Measurements from ENCODE around the gene GAS6. TPM values are rescaled to one million over a fixed set of nuclear protein-coding genes. Genes with fewer than 3 reads are reported as not detected.

Gene GAS6
- total RNA-seq, 1 experiment from 2014 or later, result 49.4 TPM

GRCh38 chr13:113904411-113904810 is 40.5 kb upstream of the GAS6 start:
- POLR2A ChIA-PET, result no interaction called here
- no TSS peak for BruUV-seq (replicated peaks)
- no peak for DNase-seq (ENCODE audit: low read depth, low spot score)
- Histone ChIP-seq H3K4me3 (replicated peaks in 1 of 2; ENCODE audit: low read depth in 1 of 2, low read length in 2 of 2) (no peak overlapping the region), H3K27me3 (ENCODE audit: insufficient read depth, low read length) (no peaks in the 10 kb centered on the region), H3K79me2 (ENCODE audit: insufficient read depth, low read length) (no peaks in the 10 kb centered on the region), H3K9ac (ENCODE audit: low read length) (no peak overlapping the region), H3K27ac (ENCODE audit: low read depth, low read length) (no peak overlapping the region), H3K4me1 (ENCODE audit: control insufficient read depth in 1 of 2, insufficient read depth in 2 of 2, low read length in 2 of 2) (no peaks in the 10 kb centered on the region), H2AFZ (ENCODE audit: low read depth, low read length, poor library complexity, severe bottlenecking) (no peak overlapping the region), H3K4me2 (ENCODE audit: low read length) (no peak overlapping the region), H4K20me1 (ENCODE audit: insufficient read depth) (no peaks in the 10 kb centered on the region), H3K36me3 (ENCODE audit: control insufficient read depth in 1 of 2, insufficient read depth in 2 of 2, low read length in 2 of 2) (no peaks in the 10 kb centered on the region), H3K9me3 (ENCODE audit: control insufficient read depth in 1 of 2, insufficient read depth in 1 of 2, low read depth in 1 of 2, low read length in 2 of 2) (no peaks in the 10 kb centered on the region), H3K9me2 (ENCODE audit: insufficient read depth) (no peaks in the 10 kb centered on the region)
- TF ChIP-seq, protein P1, sequence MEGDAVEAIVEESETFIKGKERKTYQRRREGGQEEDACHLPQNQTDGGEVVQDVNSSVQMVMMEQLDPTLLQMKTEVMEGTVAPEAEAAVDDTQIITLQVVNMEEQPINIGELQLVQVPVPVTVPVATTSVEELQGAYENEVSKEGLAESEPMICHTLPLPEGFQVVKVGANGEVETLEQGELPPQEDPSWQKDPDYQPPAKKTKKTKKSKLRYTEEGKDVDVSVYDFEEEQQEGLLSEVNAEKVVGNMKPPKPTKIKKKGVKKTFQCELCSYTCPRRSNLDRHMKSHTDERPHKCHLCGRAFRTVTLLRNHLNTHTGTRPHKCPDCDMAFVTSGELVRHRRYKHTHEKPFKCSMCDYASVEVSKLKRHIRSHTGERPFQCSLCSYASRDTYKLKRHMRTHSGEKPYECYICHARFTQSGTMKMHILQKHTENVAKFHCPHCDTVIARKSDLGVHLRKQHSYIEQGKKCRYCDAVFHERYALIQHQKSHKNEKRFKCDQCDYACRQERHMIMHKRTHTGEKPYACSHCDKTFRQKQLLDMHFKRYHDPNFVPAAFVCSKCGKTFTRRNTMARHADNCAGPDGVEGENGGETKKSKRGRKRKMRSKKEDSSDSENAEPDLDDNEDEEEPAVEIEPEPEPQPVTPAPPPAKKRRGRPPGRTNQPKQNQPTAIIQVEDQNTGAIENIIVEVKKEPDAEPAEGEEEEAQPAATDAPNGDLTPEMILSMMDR (IDR thresholded peaks at IDR 0.05 in 2 of 3, conservative IDR thresholded peaks at IDR 0.05 in 1 of 3; ENCODE audit: borderline replicate concordance in 1 of 3, insufficient read depth in 1 of 3, low read depth in 2 of 3, low read length in 2 of 3), result peak; percentile 22 to 32 (median 30); a peak in 3 of 6 replicates
- TF ChIP-seq CEBPB (IDR thresholded peaks at IDR 0.05; ENCODE audit: low read depth), result no peak
- no peak for TF ChIP-seq ATF3 (IDR thresholded peaks at IDR 0.05)
- TF ChIP-seq ZFX (IDR thresholded peaks at IDR 0.05), result no peak
- no peak for TF ChIP-seq ELF1 (IDR thresholded peaks at IDR 0.05; ENCODE audit: borderline replicate concordance, low read depth)
- TF ChIP-seq, protein P2, sequence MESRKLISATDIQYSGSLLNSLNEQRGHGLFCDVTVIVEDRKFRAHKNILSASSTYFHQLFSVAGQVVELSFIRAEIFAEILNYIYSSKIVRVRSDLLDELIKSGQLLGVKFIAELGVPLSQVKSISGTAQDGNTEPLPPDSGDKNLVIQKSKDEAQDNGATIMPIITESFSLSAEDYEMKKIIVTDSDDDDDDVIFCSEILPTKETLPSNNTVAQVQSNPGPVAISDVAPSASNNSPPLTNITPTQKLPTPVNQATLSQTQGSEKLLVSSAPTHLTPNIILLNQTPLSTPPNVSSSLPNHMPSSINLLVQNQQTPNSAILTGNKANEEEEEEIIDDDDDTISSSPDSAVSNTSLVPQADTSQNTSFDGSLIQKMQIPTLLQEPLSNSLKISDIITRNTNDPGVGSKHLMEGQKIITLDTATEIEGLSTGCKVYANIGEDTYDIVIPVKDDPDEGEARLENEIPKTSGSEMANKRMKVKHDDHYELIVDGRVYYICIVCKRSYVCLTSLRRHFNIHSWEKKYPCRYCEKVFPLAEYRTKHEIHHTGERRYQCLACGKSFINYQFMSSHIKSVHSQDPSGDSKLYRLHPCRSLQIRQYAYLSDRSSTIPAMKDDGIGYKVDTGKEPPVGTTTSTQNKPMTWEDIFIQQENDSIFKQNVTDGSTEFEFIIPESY (IDR thresholded peaks at IDR 0.05; ENCODE audit: extremely low read depth, insufficient replicate concordance, low read length), result no peak
- no peak for TF ChIP-seq SP1 (IDR thresholded peaks at IDR 0.05; ENCODE audit: low read depth)
- no peak for TF ChIP-seq ZNF274 (IDR thresholded peaks at IDR 0.05; ENCODE audit: low read depth, low read length)
- TF ChIP-seq RAD21 (IDR thresholded peaks at IDR 0.05; ENCODE audit: low read depth), result peak; percentile 65
- no peak for TF ChIP-seq SRF (IDR thresholded peaks at IDR 0.05; ENCODE audit: low read depth)
- CTCF ChIA-PET, result no interaction called here
- ATAC-seq, result peak; percentile 47; the same call in 1 of the 2 replicates
- RAD21 ChIA-PET (ENCODE audit: low non-redundant PET in 1 of 2, low total read pairs in 2 of 2, uncharacterized antibody in 2 of 2, unreplicated experiment in 2 of 2), result no interaction called here
- intact Hi-C loops (cut with micrococcal nuclease), result no loop called here

Data from HCT116 (cell line).